NCI-H2227 treated with DMSO at 0.1 percent for 48 hours (cell line): ENCODE data around the gene BIRC6.
A peak's percentile ranks its signal among the peaks of the same experiment; 100 is the strongest.
"Not testable (repeated sequence)": the region's sequence is repeated elsewhere in the genome, so short reads cannot be mapped to it uniquely, and the experiment has no call there.

ENCODE experiments used
- DNase-seq: peaks from one replicate; lab custom pipeline; 2025; lab: John Stamatoyannopoulos, UW

BIRC6 gene

GRCh38 chr2:32356681-32357317, at the start of gene BIRC6:
Gene BIRC6 (plus strand): TSS chr2:32357023. CDS start chr2:32357162, 139 bp downstream.
- DNase-seq, result peak; percentile 94

GRCh38 chr2:32310577-32310976, 46.2 kb upstream of the BIRC6 start:
- DNase-seq, result no peak

GRCh38 chr2:32314886-32315285, 41.9 kb upstream of the BIRC6 start:
- no peak for DNase-seq

GRCh38 chr2:32328679-32329078, 28.1 kb upstream of the BIRC6 start:
- DNase-seq, result not testable (repeated sequence)

- DNase-seq, result not testable (repeated sequence)
Observed at GRCh38 chr2:32329180-32329980, 27.4 kb upstream of the BIRC6 start.

GRCh38 chr2:32330136-32330535, 26.7 kb upstream of the BIRC6 start:
- DNase-seq, result no peak

- DNase-seq, result no peak
Observed at GRCh38 chr2:32342801-32343200, 14.0 kb upstream of the BIRC6 start.

GRCh38 chr2:32350797-32351196, 6.0 kb upstream of the BIRC6 start:
- DNase-seq, result not testable (repeated sequence)

- no peak for DNase-seq
Observed at GRCh38 chr2:32355976-32356680, 695 bp upstream of the BIRC6 start.

GRCh38 chr2:32357318-32358110, 691 bp downstream of the BIRC6 start:
- DNase-seq, result peak; percentile 35

- DNase-seq, result peak; percentile 21
Observed at GRCh38 chr2:32358111-32358482, 1.3 kb downstream of the BIRC6 start.

GRCh38 chr2:32360416-32360815, 3.6 kb downstream of the BIRC6 start:
- no peak for DNase-seq

GRCh38 chr2:32362997-32363396, 6.2 kb downstream of the BIRC6 start:
- not testable (repeated sequence) for DNase-seq

GRCh38 chr2:32363597-32363996, 6.8 kb downstream of the BIRC6 start:
- no peak for DNase-seq

- not testable (repeated sequence) for DNase-seq
Observed at GRCh38 chr2:32364290-32364689, 7.5 kb downstream of the BIRC6 start.

- not testable (repeated sequence) for DNase-seq
Observed at GRCh38 chr2:32365679-32366078, 8.9 kb downstream of the BIRC6 start.

GRCh38 chr2:32366595-32366994, 9.8 kb downstream of the BIRC6 start:
- DNase-seq, result no peak

GRCh38 chr2:32369222-32369621, 12.4 kb downstream of the BIRC6 start:
- DNase-seq, result no peak

GRCh38 chr2:32370942-32371341, 14.1 kb downstream of the BIRC6 start:
- DNase-seq, result not testable (repeated sequence)

- DNase-seq, result no peak
Observed at GRCh38 chr2:32372519-32373182, 15.8 kb downstream of the BIRC6 start.

GRCh38 chr2:32375228-32375892, 18.5 kb downstream of the BIRC6 start:
- no peak for DNase-seq
